Adrenal gland (tissue), 5 donors: ENCODE results near the gene PAX7.

ENCODE experiments used
- CTCF ChIP-seq, 6 experiments: fragments of 450-650 bp in 4 of 6; fragments of 200-600 bp in 2 of 6; sonication (generic) in 1 of 6; IDR thresholded peaks; 1 replicate in 5 of 6; 2 replicates in 1 of 6; pipeline versions ENCODE4 v1.5.1 to v1.8.0; 2016 to 2021; ENCODE audit warnings: antibody characterized with exemption in 6 of 6, mild to moderate bottlenecking in 2 of 6, moderate library complexity in 1 of 6
- POLR2A ChIP-seq, 2 donors: fragments of 450-650 bp; IDR thresholded peaks; one replicate each; pipeline ENCODE4 v1.6.1; 2017; ENCODE audit warnings: antibody characterized with exemption in 2 of 2, mild to moderate bottlenecking in 2 of 2, moderate library complexity in 1 of 2
- donor health status: DM: no; HTN: no; CAD: no.

- no peak for TF ChIP-seq POLR2A (IDR thresholded peaks at IDR 0.05)
- no peak for TF ChIP-seq CTCF (IDR thresholded peaks at IDR 0.05)
Measured at GRCh38 chr1:18750600-18750999, 120.0 kb downstream of the PAX7 start.
